NT2/D1 (cell line): Measurements from ENCODE around the gene SEPTIN5.

ENCODE experiments used
- SUZ12 ChIP-seq: IDR thresholded peaks from 2 replicates; pipeline ENCODE4 v1.6.1; 2011; ENCODE audit not compliant: insufficient read length, insufficient read depth; ENCODE audit errors: extremely low read depth
- YY1 ChIP-seq: IDR thresholded peaks from 2 replicates; pipeline ENCODE4 v1.6.1; 2011; ENCODE audit not compliant: insufficient read length, insufficient read depth
- ZNF274 ChIP-seq: IDR thresholded peaks from 2 replicates; pipeline ENCODE4 v1.6.1; 2011; ENCODE audit warnings: mild to moderate bottlenecking, low read depth, low read length

- TF ChIP-seq SUZ12 (no peak), YY1 (no peak), ZNF274 (no peak)
Observed at GRCh38 chr22:19679522-19680101, 34.7 kb upstream of the SEPTIN5 start.
